PC-3 (cell line): ENCODE data around the gene C16orf92. TPM values are rescaled to one million over a fixed set of nuclear protein-coding genes. Genes with fewer than 3 reads are reported as not detected.

Source experiments
- ATAC-seq: fragments of 200-7000 bp; cut with Tn5 transposase; 2 replicates; pipeline ENCODE4 v1.9.1; 2020; ENCODE audit warnings: mild to moderate bottlenecking, moderate library complexity
- BruUV-seq: library from RNA; stranded (reverse); fragments of 400-500 nt; replicated peaks from 2 replicates; lab custom pipeline; 2021; lab: Mats Ljungman, UMichigan
- CTCF ChIA-PET: fragments of 300-600 bp; sonication (Branson Sonifier 250); formaldehyde crosslinking; loops from one replicate; lab custom pipeline; 2022; ENCODE audit warnings: antibody characterized with exemption; lab: Charles Lee
- POLR2A ChIA-PET: fragments of 300-600 bp; sonication (Branson Sonifier 250); formaldehyde crosslinking; loops from one replicate; lab custom pipeline; 2022; ENCODE audit warnings: antibody characterized with exemption; ENCODE audit not compliant: unreplicated experiment; lab: Charles Lee
- DNase-seq: peaks from one replicate; pipeline ENCODE4 v3.0.0-alpha.2; 2015
- H2AFZ ChIP-seq: fragments of 300-600 bp; sonication (generic); 2 replicates; pipeline ENCODE4 v1.6.0; 2016; ENCODE audit warnings: antibody characterized with exemption, low read length
- H3F3A ChIP-seq: fragments of 300-600 bp; sonication (generic); one replicate; pipeline ENCODE4 v1.6.0; 2017; ENCODE audit warnings: antibody characterized with exemption, low read length, control low read depth, mild to moderate bottlenecking; ENCODE audit not compliant: unreplicated experiment
- H3K27ac ChIP-seq: fragments of 300-600 bp; sonication (generic); 2 replicates; pipeline ENCODE4 v1.5.1; 2016; ENCODE audit warnings: mild to moderate bottlenecking, low read length
- H3K27me3 ChIP-seq: fragments of 300-600 bp; sonication (generic); 2 replicates; pipeline ENCODE4 v1.6.1; 2016; ENCODE audit warnings: low read length, mixed read lengths
- H3K36me3 ChIP-seq: fragments of 300-600 bp; sonication (generic); 2 replicates; pipeline ENCODE4 v1.6.1; 2016; ENCODE audit warnings: low read depth, mixed run types, low read length, mixed read lengths
- H3K4me1 ChIP-seq: fragments of 300-600 bp; sonication (generic); 2 replicates; pipeline ENCODE4 v1.5.1; 2016; ENCODE audit warnings: low read length; ENCODE audit not compliant: insufficient read depth
- H3K4me2 ChIP-seq: fragments of 300-600 bp; sonication (generic); 2 replicates; pipeline ENCODE4 v1.6.0; 2016; ENCODE audit warnings: low read length
- H3K4me3 ChIP-seq: fragments of 300-600 bp; sonication (generic); 2 replicates; pipeline ENCODE4 v1.5.1; 2016; ENCODE audit warnings: mild to moderate bottlenecking, low read length, mixed read lengths
- H3K79me2 ChIP-seq: fragments of 300-600 bp; sonication (generic); 2 replicates; pipeline ENCODE4 v1.6.1; 2017; ENCODE audit warnings: low read length, mixed read lengths
- H3K9ac ChIP-seq: fragments of 300-600 bp; sonication (generic); 2 replicates; pipeline ENCODE4 v1.6.0; 2016; ENCODE audit warnings: mild to moderate bottlenecking, low read length
- H3K9me2 ChIP-seq: fragments of 300-600 bp; sonication (generic); replicated peaks from 2 replicates; pipeline ENCODE4 v1.6.1; 2016; ENCODE audit warnings: mixed run types, low read length, mixed read lengths
- H3K9me3 ChIP-seq: fragments of 300-600 bp; sonication (generic); 2 replicates; pipeline ENCODE4 v1.6.1; 2016; ENCODE audit warnings: low read length, mixed read lengths
- H4K20me1 ChIP-seq: fragments of 300-600 bp; sonication (generic); 2 replicates; pipeline ENCODE4 v1.6.1; 2016; ENCODE audit warnings: low read length, mixed read lengths
- CTCF ChIP-seq: fragments of 300-600 bp; sonication (generic); conservative IDR thresholded peaks from 2 replicates; pipeline ENCODE4 v1.5.1; 2017; ENCODE audit warnings: antibody characterized with exemption, low read depth, mild to moderate bottlenecking, low read length
- EZH2 ChIP-seq: fragments of 300-600 bp; sonication (generic); IDR thresholded peaks from one replicate; pipeline ENCODE4 v1.6.1; 2017; ENCODE audit warnings: antibody characterized with exemption, mild to moderate bottlenecking, low read length; ENCODE audit not compliant: unreplicated experiment
- EZH2phosphoT487 ChIP-seq: fragments of 300-600 bp; sonication (generic); IDR thresholded peaks from 2 replicates; pipeline ENCODE4 v1.6.1; 2018; ENCODE audit warnings: mild to moderate bottlenecking, antibody characterized with exemption, low read length, borderline replicate concordance
- intact Hi-C: fragments of 100-400 bp; cut with micrococcal nuclease; formaldehyde crosslinking; loops from 2 replicates; pipeline ENCODE4 v1.9.0; 2023
- total RNA-seq: library from RNA; depleted of rRNA; stranded (reverse); fragments of >200 nt; gene quantifications from 2 replicates; pipeline ENCODE4 v1.2.3, GENCODE V29; 2014

C16orf92 gene
- total RNA-seq, 1 experiment from 2014 or later: not detected

GRCh38 chr16:29993903-29994599, 28.9 kb upstream of the C16orf92 start:
- intact Hi-C loops: no loop called here
- H3K4me1 ChIP-seq: peaks cover 24% of the 10 kb centered on the region
- POLR2A ChIA-PET: no interaction called here
- peaks cover 8% of the 10 kb centered on the region; the same call in 1 of the 2 replicates for H3K36me3 ChIP-seq
- BruUV-seq: no TSS peak
- no peaks in the 10 kb centered on the region for H3K9me2 ChIP-seq
- H3K27ac ChIP-seq: peak overlapping the region; percentile 92
- no peaks in the 10 kb centered on the region for H3F3A ChIP-seq
- no peak overlapping the region for H2AFZ ChIP-seq
- ATAC-seq (no peak), DNase-seq (no peak)
- H3K4me2 ChIP-seq: peak overlapping the region; percentile 100
- H3K79me2 ChIP-seq: peaks cover 12% of the 10 kb centered on the region
- H3K9ac ChIP-seq: peak overlapping the region; percentile 100
- H3K27me3 ChIP-seq: no peaks in the 10 kb centered on the region
- no peaks in the 10 kb centered on the region for H3K9me3 ChIP-seq
- no peaks in the 10 kb centered on the region for H4K20me1 ChIP-seq
- TF ChIP-seq EZH2 (no peak), CTCF (no peak), EZH2phosphoT487 (no peak)
- CTCF ChIA-PET: no interaction called here
- H3K4me3 ChIP-seq: peak overlapping the region; percentile 91

GRCh38 chr16:29994600-29995323, 28.2 kb upstream of the C16orf92 start:
- ATAC-seq (peak; percentile 56), DNase-seq (peak; percentile 73)
- no peak for TF ChIP-seq EZH2
- H2AFZ ChIP-seq: peak overlapping the region; percentile 100
- H3K9ac ChIP-seq: peak overlapping the region; percentile 100
- peaks cover 24% of the 10 kb centered on the region for H3K4me1 ChIP-seq
- H4K20me1 ChIP-seq: no peaks in the 10 kb centered on the region
- H3K79me2 ChIP-seq: peaks cover 12% of the 10 kb centered on the region
- no peaks in the 10 kb centered on the region for H3K27me3 ChIP-seq
- peak overlapping the region; percentile 92 for H3K27ac ChIP-seq
- no peaks in the 10 kb centered on the region for H3K9me3 ChIP-seq
- peak overlapping the region; percentile 91 for H3K4me3 ChIP-seq
- peaks cover 8% of the 10 kb centered on the region; the same call in 1 of the 2 replicates for H3K36me3 ChIP-seq
- POLR2A ChIA-PET: no interaction called here
- CTCF ChIA-PET: no interaction called here
- H3K4me2 ChIP-seq: peak overlapping the region; percentile 100
- intact Hi-C loops: no loop called here
- no TSS peak for BruUV-seq
- H3K9me2 ChIP-seq: no peaks in the 10 kb centered on the region
- H3F3A ChIP-seq: no peaks in the 10 kb centered on the region

GRCh38 chr16:29995324-29995910, 27.6 kb upstream of the C16orf92 start, which contains the start of gene HIRIP3:
TSS of gene HIRIP3 (minus strand) at chr16:29995617. CDS start at chr16:29995605, 12 bp downstream.
- Histone ChIP-seq H3K4me1 (peaks cover 24% of the 10 kb centered on the region), H3K36me3 (peaks cover 8% of the 10 kb centered on the region; the same call in 1 of the 2 replicates), H3F3A (no peaks in the 10 kb centered on the region), H3K27ac (peak within 1 kb of the TSS; percentile 92), H3K9ac (peak within 1 kb of the TSS; percentile 100), H3K9me2 (no peaks in the 10 kb centered on the region), H3K4me2 (peak within 1 kb of the TSS; percentile 100), H3K4me3 (peak within 1 kb of the TSS; percentile 91), H4K20me1 (no peaks in the 10 kb centered on the region), H3K27me3 (no peaks in the 10 kb centered on the region), H2AFZ (peak within 1 kb of the TSS; percentile 100), H3K79me2 (peaks cover 12% of the 10 kb centered on the region), H3K9me3 (no peaks in the 10 kb centered on the region)
- no peak for TF ChIP-seq CTCF
- TF ChIP-seq EZH2phosphoT487: no peak
- TF ChIP-seq EZH2: no peak
- TSS peak; percentile 71 for BruUV-seq
- POLR2A ChIA-PET: no interaction called here
- DNase-seq (peak; percentile 77), ATAC-seq (peak; percentile 42)
- intact Hi-C loops: no loop called here
- CTCF ChIA-PET: no interaction called here
